Lung (tissue), 12 donors: Measurements from ENCODE around the gene CELSR1. TPM values are rescaled to one million over a fixed set of nuclear protein-coding genes. Genes with fewer than 3 reads are reported as not detected.

Experiments used
- ATAC-seq: fragments of 200-7000 bp; cut with Tn5 transposase; one replicate; pipeline ENCODE4 v1.9.1; 2020; ENCODE audit warnings: moderate number of reproducible peaks; ENCODE audit not compliant: insufficient read depth, low FRiP score
- DNase-seq, 3 donors: peaks; one replicate each; pipeline ENCODE4 v3.0.0-alpha.2; 2013 to 2017
- H3K27ac ChIP-seq, 2 donors: one replicate each; pipeline ENCODE4 v1.5.1; 2013; ENCODE audit warnings: mild to moderate bottlenecking in 2 of 2, moderate library complexity in 2 of 2, control low read depth in 1 of 2, inconsistent platforms in 1 of 2, low read depth in 1 of 2, low read length in 1 of 2
- H3K27me3 ChIP-seq, 3 donors: one replicate each; pipeline ENCODE4 v1.5.1; 2013; ENCODE audit warnings: low read length in 2 of 3; ENCODE audit not compliant: control insufficient read depth in 3 of 3, insufficient read depth in 3 of 3
- H3K36me3 ChIP-seq, 4 donors: one replicate each; pipeline ENCODE4 v1.5.1; 2013; ENCODE audit warnings: low read length in 4 of 4, mild to moderate bottlenecking in 1 of 4, moderate library complexity in 1 of 4; ENCODE audit not compliant: control insufficient read depth in 4 of 4, insufficient read depth in 4 of 4
- H3K4me1 ChIP-seq, 5 donors: one replicate each; pipeline ENCODE4 v1.5.1; 2013; ENCODE audit warnings: low read length in 5 of 5, mild to moderate bottlenecking in 2 of 5, moderate library complexity in 1 of 5; ENCODE audit not compliant: control insufficient read depth in 5 of 5, insufficient read depth in 5 of 5
- H3K4me3 ChIP-seq: one replicate; pipeline ENCODE4 v1.5.1; 2013; ENCODE audit warnings: mild to moderate bottlenecking, control low read depth, moderate library complexity
- H3K9ac ChIP-seq, 2 donors: one replicate each; pipeline ENCODE4 v1.5.1; 2013; ENCODE audit warnings: low read length in 2 of 2, control low read depth in 1 of 2; ENCODE audit not compliant: insufficient read depth in 1 of 2
- H3K9me3 ChIP-seq, 4 donors: one replicate each; pipeline ENCODE4 v1.5.1; 2013; ENCODE audit warnings: low read length in 3 of 4, mild to moderate bottlenecking in 1 of 4, moderate library complexity in 1 of 4; ENCODE audit not compliant: control insufficient read depth in 4 of 4, insufficient read depth in 3 of 4
- CTCF ChIP-seq: IDR thresholded peaks from 2 replicates; pipeline ENCODE4 v1.5.1; 2012; ENCODE audit warnings: mild to moderate bottlenecking; ENCODE audit errors: control extremely low read depth, extremely low read depth
- WGBS, 2 donors: extraction: QIAGEN DNeasy Blood & Tissue Kit; methylation state at CpG; one replicate each; pipeline ENCODE4 v1.1.7; 2013; 5-methylcytosine and 5-hydroxymethylcytosine counted together
- polyA plus RNA-seq, 2 donors: library from polyadenylated mRNA; stranded (reverse); fragments of 200-250 nt; gene quantifications; one replicate each; pipeline ENCODE4 v1.2.1, GENCODE V29; 2013
- total RNA-seq, 2 donors: library from RNA; depleted of rRNA in 1 of 2; stranded (reverse); fragments of >200 nt in 1 of 2; gene quantifications; one replicate each; pipeline ENCODE4 v1.2.1, GENCODE V29; 2014 to 2021
- donor health status: control.
- donor health status: control.
- donor health status: Bipolar disorder and iron deficiency.
- donor health status: healthy.
- donor health status: DM: yes; HTN: yes; CAD: no.

Gene CELSR1
- total and polyA plus RNA-seq, 4 donors: 14.0 to 65.9 (median 32.7) TPM

- no peak overlapping the region for H3K4me3 ChIP-seq
- H3K4me1 ChIP-seq: peaks cover 0 to 18% (median 10%) of the 10 kb centered on the region in 5 donors
- no peaks in the 10 kb centered on the region for H3K27me3 ChIP-seq
- no peak for TF ChIP-seq CTCF
- H3K27ac ChIP-seq: peak overlapping the region; percentile 86 to 97
- DNase-seq (peak; percentile 41 to 49 (median 42)), ATAC-seq (no peak)
- H3K9me3 ChIP-seq: peaks cover 0 to 4% (median under 1%) of the 10 kb centered on the region in 4 donors
- H3K9ac ChIP-seq: no peak overlapping the region
- no peaks in the 10 kb centered on the region for H3K36me3 ChIP-seq
- WGBS, 2 donors: 43 to 56% methylated on average over 21 of the region's 21 CpGs
These were observed 9.9 kb upstream of the CELSR1 start for GRCh38 chr22:46547179-46547882.

GRCh38 chr22:46546466-46547178 lies 9.2 kb upstream of the CELSR1 start:
- Histone ChIP-seq H3K9ac (no peak overlapping the region), H3K4me1 (peaks cover 0 to 18% (median 10%) of the 10 kb centered on the region in 5 donors), H3K4me3 (no peak overlapping the region), H3K9me3 (no peaks in the 10 kb centered on the region), H3K27me3 (no peaks in the 10 kb centered on the region), H3K36me3 (no peaks in the 10 kb centered on the region), H3K27ac (peak overlapping the region; percentile 86 to 97)
- DNase-seq (peak; percentile 66 to 81 (median 67)), ATAC-seq (no peak)
- 68 to 83% methylated on average over 14 of the region's 14 CpGs for WGBS, 2 donors
- TF ChIP-seq CTCF: no peak

GRCh38 chr22:46545086-46545792 lies 7.8 kb upstream of the CELSR1 start:
- H3K27ac ChIP-seq: peak overlapping the region in 1 of 2 donors; percentile 91
- no peak overlapping the region for H3K4me3 ChIP-seq
- H3K9ac ChIP-seq: no peak overlapping the region
- no peaks in the 10 kb centered on the region for H3K9me3 ChIP-seq
- no peaks in the 10 kb centered on the region for H3K36me3 ChIP-seq
- WGBS, 2 donors: 53 to 61% methylated on average over 10 of the region's 10 CpGs
- no peak for ATAC-seq
- H3K27me3 ChIP-seq: no peaks in the 10 kb centered on the region
- no peak for TF ChIP-seq CTCF
- peaks cover 0 to 18% (median 10%) of the 10 kb centered on the region in 5 donors for H3K4me1 ChIP-seq
- DNase-seq: no peak
